ENCODE measurements around the gene FBXO11.
"Not testable (repeated sequence)": the region's sequence is repeated elsewhere in the genome, so short reads cannot be mapped to it uniquely, and the experiment has no call there.

Gene FBXO11

DNA sequence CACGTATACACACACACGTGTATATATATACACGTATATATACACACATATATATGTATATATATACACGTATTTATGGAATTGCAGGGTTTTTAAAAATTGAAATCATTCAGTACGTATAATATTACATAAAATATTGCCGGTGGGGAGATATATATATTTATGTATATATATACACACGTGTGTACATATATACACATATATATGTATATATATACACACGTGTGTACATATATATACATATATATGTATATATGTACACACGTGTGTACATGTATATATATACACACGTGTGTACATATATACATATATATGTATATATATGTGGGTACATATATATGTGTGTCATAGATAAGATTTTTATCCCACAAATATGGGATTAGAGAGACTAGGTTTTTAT is 5.4 kb downstream of the FBXO11 start:
- DNase-seq, result no peak
- in situ Hi-C loops (cut with HindIII; ENCODE audit: low pct_ligation_motif_present, low pct_unique_long_range_greater_than_20kb, low sequenced_read_pairs), result no loop called here

DNA sequence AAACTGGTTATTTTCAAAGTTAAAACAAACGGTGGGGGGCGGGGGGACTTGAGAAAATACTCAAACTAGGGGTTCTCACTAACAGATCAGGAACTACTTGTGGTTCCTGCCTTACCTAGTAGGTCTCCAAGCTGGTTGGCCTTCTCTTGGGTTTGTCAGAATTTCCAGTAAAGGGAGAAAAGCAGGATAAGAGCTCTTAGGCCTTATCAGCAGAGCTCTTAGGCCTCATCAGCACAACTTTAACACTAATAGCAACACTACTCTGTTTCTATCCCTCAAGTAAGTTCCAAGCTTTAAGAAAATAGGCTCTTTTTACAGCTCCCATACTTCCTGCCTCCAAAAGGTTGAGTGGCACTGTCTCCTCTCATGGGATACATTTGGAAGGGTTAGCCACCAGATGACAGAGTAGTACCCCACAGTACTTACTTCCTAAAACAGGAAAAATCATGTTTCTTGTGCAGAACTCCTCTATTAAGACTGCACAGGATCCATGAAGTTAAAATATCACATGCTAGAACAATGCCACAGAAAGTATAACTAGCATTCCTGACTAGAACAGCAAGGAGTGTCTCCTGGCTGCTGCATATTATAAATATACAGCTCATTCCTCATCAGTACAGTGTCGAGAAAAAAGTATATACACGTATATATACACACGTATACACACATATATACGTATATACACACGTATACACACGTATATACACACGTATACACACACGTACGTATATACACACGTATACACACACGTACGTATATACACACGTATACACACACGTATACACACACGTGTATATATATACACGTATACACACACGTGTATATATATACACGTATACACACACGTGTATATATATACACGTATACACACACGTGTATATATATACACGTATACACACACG is 6.1 kb downstream of the FBXO11 start:
- in situ Hi-C loops (cut with HindIII; ENCODE audit: low pct_ligation_motif_present, low pct_unique_long_range_greater_than_20kb, low sequenced_read_pairs), result no loop called here
- no peak for DNase-seq

DNA sequence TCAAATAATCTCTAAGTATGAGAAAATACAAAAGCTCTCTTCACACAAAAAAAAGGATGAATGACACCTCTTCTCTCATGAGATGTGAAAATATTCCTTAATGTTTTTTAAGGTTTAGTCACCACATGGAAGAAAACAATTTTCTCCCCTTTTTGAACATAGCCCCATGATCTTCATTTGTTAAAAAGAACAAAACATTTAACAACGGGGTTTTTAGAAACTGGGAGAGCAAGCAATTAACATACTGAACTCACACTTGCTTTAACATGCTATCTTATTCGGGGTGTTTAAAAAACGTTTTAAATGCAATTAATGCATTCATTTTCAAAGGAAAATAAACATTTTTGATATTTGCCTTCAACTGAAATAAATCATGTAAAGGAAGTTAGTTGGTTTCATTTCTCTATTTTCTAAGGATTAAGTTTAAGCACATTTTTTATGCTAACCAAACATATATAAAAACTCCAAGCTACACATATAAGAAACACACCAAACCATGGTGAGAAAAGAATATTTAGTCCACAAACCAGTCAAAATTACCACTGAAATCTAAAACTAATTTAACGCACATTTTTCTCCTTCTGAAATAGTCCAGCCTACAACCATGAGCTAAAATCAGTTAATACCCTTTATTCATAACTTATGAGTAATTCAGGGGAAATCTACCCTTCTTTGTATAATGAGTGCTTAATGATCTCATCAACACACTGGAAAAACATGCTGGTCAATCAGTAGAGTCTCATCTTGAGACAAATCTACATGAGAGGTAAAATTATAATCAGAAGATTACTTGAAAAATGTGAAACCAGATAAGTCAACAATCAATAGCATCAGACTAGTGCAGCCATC is 8.2 kb downstream of the FBXO11 start:
- in situ Hi-C loops (cut with HindIII; ENCODE audit: low pct_ligation_motif_present, low pct_unique_long_range_greater_than_20kb, low sequenced_read_pairs), result no loop called here
- DNase-seq, result no peak

DNA sequence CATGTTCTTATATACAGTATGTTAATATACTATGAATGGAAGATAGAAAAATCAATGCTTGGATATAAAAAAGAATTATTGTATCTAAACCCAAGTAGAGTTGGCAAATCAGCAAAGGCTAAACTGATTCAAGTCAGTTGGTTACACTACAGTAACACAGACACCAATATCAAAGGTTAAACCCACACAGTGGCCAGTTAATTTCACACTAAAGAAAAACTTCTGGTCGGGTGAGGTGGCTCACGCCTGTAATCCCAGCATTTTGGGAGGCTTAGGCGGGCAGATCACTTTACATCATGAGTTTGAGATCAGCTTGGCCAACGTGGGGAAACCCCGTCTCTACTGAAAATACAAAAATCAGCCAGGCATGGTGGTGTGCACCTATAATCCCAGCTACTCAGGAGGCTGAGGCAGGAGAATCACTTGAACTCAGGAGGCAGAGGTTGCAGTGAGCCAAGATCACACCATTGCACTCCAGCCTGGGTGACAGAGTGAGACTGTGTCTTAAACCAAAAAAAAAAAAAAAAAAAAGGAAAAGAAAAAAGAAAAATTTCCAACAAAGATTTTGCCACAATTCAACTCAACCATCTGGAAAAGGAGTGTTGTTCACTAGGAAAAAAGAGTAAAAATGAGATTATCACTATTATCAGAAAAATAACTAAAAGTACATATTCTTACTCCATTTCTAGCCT is 9.0 kb downstream of the FBXO11 start:
- DNase-seq; in situ Hi-C loops (cut with HindIII; ENCODE audit: low pct_ligation_motif_present, low pct_unique_long_range_greater_than_20kb, low sequenced_read_pairs): not testable (repeated sequence)

DNA sequence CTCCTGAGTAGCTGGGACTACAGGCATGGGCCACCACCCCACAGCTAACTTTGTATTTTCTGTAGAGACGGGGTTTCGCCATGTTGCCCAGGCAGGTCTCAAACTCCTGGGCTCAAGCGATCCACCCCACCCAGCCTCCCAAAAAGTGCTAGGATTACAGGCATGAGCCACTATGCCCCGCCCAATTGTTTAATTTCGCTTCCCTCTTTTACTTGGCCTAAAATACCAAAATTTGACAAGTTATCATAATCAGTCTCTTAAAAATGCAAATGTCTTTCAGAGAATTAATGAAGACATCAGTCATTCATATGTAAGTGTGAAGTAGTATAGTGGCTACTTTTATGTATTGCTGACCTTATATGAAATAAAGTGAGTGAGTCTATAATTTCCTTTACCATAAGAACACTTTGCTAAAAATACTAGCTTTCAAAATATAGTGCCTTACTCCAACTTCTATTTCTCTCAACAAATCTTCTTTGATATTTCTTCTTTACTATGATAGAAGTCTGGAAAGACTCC is 9.8 kb downstream of the FBXO11 start:
- in situ Hi-C loops (cut with HindIII; ENCODE audit: low pct_ligation_motif_present, low pct_unique_long_range_greater_than_20kb, low sequenced_read_pairs), result no loop called here
- DNase-seq, result no peak

DNA sequence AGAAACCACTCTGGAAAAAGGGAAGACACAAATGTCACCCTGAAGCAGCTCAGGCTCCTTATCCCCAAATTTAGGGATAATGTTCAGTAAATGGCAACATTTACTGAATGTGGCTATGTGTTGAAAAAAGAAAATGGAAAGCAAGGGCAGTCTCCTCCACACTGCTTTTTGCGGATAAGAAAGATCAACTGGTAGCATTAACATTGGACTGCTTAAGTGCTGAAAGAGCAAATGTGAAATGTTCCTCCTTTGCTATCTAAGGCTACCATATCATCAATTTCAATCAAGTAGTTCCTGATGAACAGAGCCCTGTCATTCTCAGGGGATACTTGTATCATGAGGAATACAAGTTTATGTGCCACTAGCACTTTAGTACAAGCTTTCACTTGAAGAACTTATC is 12.5 kb downstream of the FBXO11 start:
- DNase-seq, result no peak
- in situ Hi-C loops (cut with HindIII; ENCODE audit: low pct_ligation_motif_present, low pct_unique_long_range_greater_than_20kb, low sequenced_read_pairs), result no loop called here

DNA sequence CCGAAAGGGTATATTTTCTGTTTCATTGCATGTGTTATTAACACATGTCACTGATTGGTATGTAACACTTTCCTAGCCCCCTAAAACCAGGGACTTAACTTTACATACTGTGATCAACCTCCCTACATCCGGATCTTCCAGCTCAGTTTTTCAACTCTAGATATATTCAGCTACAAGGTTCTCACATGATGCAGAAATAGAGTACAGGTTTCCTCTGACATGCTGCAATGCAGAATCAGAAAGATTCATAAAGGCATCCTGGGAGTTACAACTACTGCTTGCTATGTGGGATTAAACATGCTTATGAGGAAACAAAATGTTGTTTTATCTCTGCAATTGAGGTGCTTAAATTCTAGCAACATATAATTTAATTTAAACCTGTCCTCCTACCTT is 14.0 kb downstream of the FBXO11 start:
- in situ Hi-C loops (cut with HindIII; ENCODE audit: low pct_ligation_motif_present, low pct_unique_long_range_greater_than_20kb, low sequenced_read_pairs), result no loop called here
- DNase-seq, result no peak

DNA sequence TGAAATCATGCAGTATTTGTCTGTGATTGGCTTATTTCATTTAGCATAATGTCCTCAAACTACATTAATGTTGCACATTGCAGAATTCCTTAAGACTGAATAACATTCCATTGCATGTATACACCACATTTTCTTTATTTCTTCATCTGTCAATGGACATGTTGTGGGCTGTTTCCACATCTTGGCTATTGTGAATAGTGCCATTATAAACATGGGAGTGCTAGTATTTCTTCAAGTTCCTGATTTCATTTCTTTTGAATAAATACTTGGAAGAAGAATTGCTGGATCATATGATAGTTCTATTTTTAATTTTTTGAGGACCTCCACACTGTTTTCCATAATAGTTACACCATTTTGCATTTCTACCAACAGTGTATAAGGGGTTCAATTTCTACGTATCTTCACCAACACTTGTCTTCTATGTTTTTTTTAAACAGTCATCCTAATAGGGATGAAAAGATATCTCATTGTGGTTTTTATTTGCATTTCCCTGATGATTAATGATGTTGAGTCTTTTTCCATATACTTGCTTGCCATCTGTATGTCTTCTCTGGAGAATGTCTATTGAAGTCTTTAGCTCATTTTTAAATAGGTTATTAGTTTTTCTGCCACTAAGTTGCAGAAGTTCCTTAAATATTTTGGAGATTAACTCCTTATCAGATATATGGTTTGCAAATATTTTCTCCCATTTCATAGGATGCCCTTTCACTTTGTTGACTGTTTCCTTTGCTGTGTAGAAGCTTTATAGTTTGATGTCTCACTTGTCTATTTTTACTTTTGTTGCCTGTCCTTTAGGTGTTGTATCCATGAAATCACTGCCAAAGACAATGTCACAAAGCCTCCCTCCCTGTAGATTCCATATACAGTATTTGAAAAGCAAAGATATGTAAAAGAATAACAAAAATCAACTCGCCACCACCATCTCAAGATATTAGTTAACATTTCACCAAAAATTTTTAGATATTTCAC is 14.6 kb downstream of the FBXO11 start:
- in situ Hi-C loops (cut with HindIII; ENCODE audit: low pct_ligation_motif_present, low pct_unique_long_range_greater_than_20kb, low sequenced_read_pairs), result no loop called here
- DNase-seq, result no peak

DNA sequence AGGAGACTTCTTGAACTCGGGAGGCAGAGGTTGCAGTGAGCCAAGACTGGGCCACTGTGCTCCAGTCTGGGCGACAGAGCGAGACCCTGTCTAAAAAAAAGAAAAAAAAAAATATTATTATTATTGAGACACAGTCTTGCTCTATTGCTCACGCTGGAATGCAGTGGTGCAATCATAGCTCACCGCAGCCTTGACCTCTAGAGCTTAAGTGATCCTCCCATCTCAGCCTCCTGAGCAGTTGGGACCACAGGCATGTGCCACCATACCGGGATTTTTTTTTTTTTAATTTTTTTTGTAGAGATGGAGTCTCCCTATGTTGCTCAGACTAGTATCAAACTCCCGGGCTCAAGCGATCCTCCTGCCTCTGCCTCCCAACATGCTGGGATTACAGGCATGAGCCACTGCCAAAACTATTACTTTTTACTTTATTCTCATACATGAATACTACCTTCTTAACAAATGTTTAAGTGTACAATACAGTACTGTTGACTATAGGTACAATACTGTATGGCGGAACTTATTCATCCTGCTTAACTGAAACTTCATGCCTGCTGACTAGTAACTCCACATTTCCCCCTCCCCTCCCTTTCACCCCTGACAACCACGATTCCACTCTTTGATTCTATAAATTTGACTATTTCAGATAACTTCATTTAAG is 15.5 kb downstream of the FBXO11 start:
- in situ Hi-C loops (cut with HindIII; ENCODE audit: low pct_ligation_motif_present, low pct_unique_long_range_greater_than_20kb, low sequenced_read_pairs), result no loop called here
- DNase-seq, result no peak

DNA sequence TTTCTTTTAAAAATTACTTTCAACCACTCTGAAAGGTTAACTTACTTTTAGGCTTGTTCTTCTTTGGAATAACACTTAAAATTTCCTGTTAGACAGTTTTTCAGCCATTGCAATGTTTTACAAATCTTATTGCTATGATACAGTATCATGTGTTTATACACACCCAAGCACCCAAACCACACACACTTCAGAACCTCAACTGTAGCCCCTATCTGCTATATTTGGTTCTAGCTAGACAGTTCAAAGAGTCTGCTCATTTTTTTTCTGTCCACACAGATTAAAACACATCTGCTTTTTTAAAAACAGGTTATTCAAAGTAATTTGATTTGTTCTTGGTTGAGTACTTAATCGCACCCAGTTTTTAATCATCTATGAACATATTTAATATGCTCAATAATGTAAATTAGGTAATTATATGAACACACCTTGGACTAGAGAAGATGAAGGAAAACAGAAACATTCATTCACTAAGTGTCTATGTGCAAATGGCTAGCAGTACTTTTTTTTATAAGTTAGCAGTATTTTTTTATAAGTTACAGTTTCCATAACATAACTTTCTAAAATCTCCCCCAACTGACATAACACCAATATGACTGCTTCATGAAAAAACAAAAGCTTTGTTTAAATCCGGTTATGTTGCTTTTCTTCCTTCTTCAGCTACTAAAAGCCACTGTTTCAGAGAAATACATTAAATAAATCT is 17.6 kb downstream of the FBXO11 start:
- in situ Hi-C loops (cut with HindIII; ENCODE audit: low pct_ligation_motif_present, low pct_unique_long_range_greater_than_20kb, low sequenced_read_pairs), result no loop called here

DNA sequence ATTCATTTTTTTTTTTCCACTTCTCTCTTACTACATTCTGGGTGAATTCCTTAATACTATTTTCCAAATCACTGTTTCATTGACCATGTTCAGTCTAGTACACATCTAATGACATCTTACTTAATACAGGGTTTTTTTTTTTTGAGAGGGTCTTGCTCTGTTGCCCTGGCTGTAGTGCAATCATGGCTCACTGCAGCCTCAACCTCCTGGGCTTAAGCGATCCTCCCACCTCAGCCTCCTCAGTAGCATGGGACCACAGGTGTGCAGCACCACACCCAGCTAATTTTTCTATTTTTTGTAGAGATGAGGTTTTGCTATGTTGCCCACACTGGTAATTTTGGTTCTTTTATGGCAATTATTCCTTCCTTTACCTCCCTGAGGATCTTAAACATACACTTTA is 29.4 kb downstream of the FBXO11 start:
- in situ Hi-C loops (cut with HindIII; ENCODE audit: low pct_ligation_motif_present, low pct_unique_long_range_greater_than_20kb, low sequenced_read_pairs), result no loop called here
- no peak for DNase-seq

More for the DNA sequence above, 17.6 kb downstream of the FBXO11 start:
- no peak for DNase-seq

DNA sequence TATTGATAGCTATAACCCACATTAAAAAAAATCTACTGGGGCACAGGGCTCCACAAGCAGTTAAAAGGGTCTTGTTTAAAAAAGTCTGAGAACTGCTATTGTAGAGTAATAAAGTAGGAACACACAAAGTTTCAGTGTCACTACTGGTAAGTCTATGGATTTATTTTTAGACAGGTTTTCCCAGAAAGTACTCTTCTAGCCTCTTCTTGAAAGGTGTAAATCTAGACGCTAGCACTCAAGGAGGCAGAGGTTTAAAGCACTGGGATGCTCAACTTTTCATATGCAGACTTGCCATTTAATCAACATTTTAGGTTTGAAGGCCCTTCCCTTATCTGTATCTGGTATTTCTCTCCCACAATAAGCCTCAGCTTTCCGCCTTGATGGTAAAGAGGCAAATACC is 33.4 kb downstream of the FBXO11 start:
- in situ Hi-C loops (cut with HindIII; ENCODE audit: low pct_ligation_motif_present, low pct_unique_long_range_greater_than_20kb, low sequenced_read_pairs), result no loop called here
- no peak for DNase-seq

DNA sequence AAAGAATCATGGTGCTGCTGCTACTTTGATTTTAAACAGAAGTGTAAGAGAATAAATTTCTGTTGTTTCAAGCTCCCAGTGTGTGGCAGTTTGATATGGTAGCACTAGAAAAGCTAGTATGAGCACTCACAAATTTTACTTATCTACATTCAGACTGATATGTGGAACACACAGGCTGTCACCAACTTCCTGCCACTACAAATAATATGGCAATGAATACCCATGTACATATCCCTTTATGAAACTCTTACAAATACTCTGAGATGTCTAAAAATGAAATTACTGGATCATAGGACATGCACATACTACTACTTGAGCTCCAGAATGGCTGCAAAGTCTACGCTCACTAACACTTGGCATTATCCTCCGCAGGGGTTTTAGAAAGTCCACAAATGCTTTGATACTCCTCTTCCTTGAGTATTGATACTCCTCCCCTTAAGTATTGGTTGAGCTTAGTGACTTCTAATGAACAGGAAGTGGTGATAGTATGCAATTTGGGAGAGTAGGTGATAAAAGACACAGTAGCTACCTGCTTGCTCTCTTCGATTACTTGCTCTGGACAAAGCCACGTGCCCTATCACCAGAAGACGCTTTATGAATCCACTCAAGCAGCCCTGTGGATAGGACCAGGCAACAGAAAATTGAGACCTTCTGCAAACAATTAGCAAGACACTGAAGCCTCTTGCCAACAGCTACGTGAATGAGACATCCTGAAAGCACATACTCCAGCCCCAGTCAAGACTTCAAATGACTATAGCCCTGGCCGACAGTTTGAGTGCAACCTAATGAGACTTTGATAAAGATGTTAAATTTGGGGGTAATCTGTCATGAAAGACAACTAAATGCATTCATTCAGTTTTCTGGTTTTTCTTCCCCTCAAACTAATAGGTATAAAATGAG is 35.4 kb downstream of the FBXO11 start:
- in situ Hi-C loops (cut with HindIII; ENCODE audit: low pct_ligation_motif_present, low pct_unique_long_range_greater_than_20kb, low sequenced_read_pairs), result no loop called here
- DNase-seq, result no peak

DNA sequence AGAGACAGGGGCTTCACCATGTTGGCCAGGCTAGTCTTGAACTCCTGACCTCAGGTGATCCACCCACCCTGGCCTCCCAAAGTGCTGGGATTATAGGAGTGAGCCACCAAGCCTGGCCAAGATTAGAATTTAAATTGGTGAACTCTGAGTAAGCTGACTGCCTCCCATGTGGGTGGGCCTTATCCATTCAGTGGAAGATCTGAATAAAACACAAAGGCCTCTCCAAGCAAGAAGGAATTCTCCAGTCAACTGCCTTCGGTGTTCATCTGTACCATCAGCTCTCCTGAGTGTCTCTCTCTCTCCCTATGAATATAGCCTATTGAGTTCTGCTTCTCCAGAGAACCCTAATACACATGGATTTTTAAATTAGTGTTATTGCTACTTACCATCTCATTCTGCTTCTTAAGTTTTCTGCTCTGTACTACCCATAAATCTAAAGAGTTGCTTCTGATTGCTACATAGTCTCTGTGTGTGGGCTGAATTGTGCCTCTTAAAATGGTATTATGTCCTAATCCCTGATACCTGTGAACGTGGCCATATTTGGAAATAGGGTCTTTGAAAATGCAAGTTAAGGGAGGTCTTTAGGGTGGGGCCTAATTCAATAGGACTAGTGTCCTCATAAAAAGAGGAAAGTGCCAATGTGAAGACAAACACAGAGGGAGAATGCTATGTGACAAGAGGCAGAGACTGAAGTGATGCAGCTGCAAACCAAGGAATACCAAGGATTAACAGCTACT is 36.3 kb downstream of the FBXO11 start:
- in situ Hi-C loops (cut with HindIII; ENCODE audit: low pct_ligation_motif_present, low pct_unique_long_range_greater_than_20kb, low sequenced_read_pairs), result no loop called here

DNA sequence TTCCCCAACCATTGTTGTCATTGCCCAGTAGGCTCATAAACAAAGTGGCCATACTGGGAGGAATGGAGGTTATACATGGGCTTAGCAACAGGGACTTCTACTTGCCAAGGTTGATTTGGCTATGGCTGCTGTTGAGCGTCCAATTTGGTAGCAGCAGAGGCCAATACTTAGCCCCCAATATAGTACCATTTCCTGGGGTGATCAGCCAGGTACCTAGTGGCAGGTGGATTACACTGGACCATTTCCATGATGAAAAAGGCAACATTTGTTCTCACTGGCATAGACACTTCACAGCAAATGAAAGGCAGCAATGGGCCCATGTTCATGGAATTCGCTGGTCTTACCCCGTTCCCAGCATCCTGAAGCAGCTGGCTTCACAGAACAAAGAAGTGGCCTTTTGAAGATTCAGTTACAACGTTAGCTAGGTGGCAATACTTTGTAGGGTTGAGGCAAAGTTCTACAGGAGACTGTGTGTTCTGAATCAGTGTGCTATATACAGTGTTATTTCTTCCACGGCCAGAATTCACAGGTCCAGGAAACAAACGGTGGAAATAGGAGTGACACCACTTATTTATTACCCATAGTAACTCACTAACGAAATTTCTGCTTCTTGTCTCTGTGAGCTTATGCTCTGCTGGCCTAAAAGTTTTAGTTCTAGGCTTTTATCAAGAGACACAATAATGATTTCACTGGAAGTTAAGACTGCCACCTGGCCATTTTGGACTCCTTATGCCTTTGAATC is 37.5 kb downstream of the FBXO11 start:
- in situ Hi-C loops (cut with HindIII; ENCODE audit: low pct_ligation_motif_present, low pct_unique_long_range_greater_than_20kb, low sequenced_read_pairs), result no loop called here
- no peak for DNase-seq

More for the DNA sequence above, 36.3 kb downstream of the FBXO11 start:
- no peak for DNase-seq
